Bronchial epithelial cell (primary cell): ENCODE measurements around the gene ZNF423. TPM values are rescaled to one million over a fixed set of nuclear protein-coding genes. Genes with fewer than 3 reads are reported as not detected.

Experiments used
- DNase-seq: peaks from one replicate; pipeline ENCODE4 v3.0.0-alpha.2; 2010; ENCODE audit warnings: low read depth
- FAIRE-seq: peaks from 2 replicates; lab custom pipeline; 2011; peaks lifted over from hg19 to GRCh38; lab: Jason Lieb, UNC
- H3K27me3 ChIP-seq: 2 replicates; pipeline ENCODE4 v1.5.1; 2011; ENCODE audit warnings: low read length; ENCODE audit not compliant: control insufficient read depth, insufficient read depth
- H3K36me3 ChIP-seq: 2 replicates; pipeline ENCODE4 v1.5.1; 2011; ENCODE audit warnings: low read length; ENCODE audit not compliant: control insufficient read depth, insufficient read depth
- H3K4me3 ChIP-seq: 2 replicates; pipeline ENCODE4 v1.5.1; 2011; ENCODE audit warnings: mild to moderate bottlenecking, low read depth, low read length, control low read depth
- CTCF ChIP-seq: IDR thresholded peaks from 2 replicates; pipeline ENCODE4 v1.5.1; 2011; ENCODE audit warnings: mild to moderate bottlenecking, moderate library complexity, low read length, control low read depth, inconsistent platforms; ENCODE audit not compliant: insufficient read depth, severe bottlenecking
- total RNA-seq: library from RNA; depleted of rRNA; stranded (reverse); fragments of >200 nt; gene quantifications from 2 replicates; pipeline ENCODE4 v1.2.1, GENCODE V29; 2014

ZNF423 gene
- total RNA-seq, 1 donor from 2014 or later = under 0.01 TPM

- Histone ChIP-seq H3K36me3 (no peaks in the 10 kb centered on the region), H3K4me3 (no peak overlapping the region), H3K27me3 (no peaks in the 10 kb centered on the region)
- FAIRE-seq = no peak
- TF ChIP-seq CTCF = no peak
- no peak for DNase-seq
Measured at GRCh38 chr16:49456763-49457162, 399.1 kb downstream of the ZNF423 start.

GRCh38 chr16:49455991-49456745 lies 399.7 kb downstream of the ZNF423 start:
- no peak for TF ChIP-seq CTCF
- DNase-seq (no peak), FAIRE-seq (no peak)
- Histone ChIP-seq H3K4me3 (no peak overlapping the region), H3K36me3 (no peaks in the 10 kb centered on the region), H3K27me3 (no peaks in the 10 kb centered on the region)

- TF ChIP-seq CTCF = no peak
- FAIRE-seq = no peak
- no peak overlapping the region for H3K4me3 ChIP-seq
- no peak for DNase-seq
- H3K27me3 ChIP-seq = no peaks in the 10 kb centered on the region
- no peaks in the 10 kb centered on the region for H3K36me3 ChIP-seq
Measured at GRCh38 chr16:49455181-49455990, 400.5 kb downstream of the ZNF423 start.

- no peaks in the 10 kb centered on the region for H3K27me3 ChIP-seq
- FAIRE-seq (no peak), DNase-seq (no peak)
- TF ChIP-seq CTCF = no peak
- H3K36me3 ChIP-seq = no peaks in the 10 kb centered on the region
- H3K4me3 ChIP-seq = no peak overlapping the region
Measured at GRCh38 chr16:49454426-49455180, 401.3 kb downstream of the ZNF423 start.

- FAIRE-seq (no peak), DNase-seq (no peak)
- no peaks in the 10 kb centered on the region for H3K27me3 ChIP-seq
- no peaks in the 10 kb centered on the region for H3K36me3 ChIP-seq
- TF ChIP-seq CTCF = no peak
- H3K4me3 ChIP-seq = no peak overlapping the region
Measured at GRCh38 chr16:49453983-49454382, 401.9 kb downstream of the ZNF423 start.
